ENCODE measurements around the gene ATP2C2.
A peak's percentile ranks its signal among the peaks of the same experiment; 100 is the strongest.
"Not testable (repeated sequence)": the region's sequence is repeated elsewhere in the genome, so short reads cannot be mapped to it uniquely, and the experiment has no call there.

ATP2C2 gene

DNA sequence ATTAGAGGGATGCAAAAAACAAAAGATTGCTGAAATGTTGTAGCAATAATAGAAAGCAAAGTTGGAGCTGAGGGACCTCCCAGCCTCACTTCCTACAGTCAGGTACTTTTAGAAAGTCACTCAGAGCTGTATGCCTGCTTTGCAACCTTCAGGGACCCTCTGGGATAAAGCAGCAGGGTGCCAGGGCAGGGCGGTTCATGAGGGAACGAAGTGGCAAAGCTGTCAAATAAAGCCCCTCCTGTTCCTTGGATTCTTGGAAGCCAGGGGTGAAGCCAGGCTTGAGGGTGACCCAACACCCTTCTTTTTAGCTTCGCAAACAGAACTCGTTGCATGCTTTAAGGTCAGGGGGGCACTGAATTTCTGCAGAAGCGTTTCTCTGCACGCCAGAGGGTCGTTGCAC, 767 bp downstream of the ATP2C2 start:
- DNase-seq, result no peak

DNA sequence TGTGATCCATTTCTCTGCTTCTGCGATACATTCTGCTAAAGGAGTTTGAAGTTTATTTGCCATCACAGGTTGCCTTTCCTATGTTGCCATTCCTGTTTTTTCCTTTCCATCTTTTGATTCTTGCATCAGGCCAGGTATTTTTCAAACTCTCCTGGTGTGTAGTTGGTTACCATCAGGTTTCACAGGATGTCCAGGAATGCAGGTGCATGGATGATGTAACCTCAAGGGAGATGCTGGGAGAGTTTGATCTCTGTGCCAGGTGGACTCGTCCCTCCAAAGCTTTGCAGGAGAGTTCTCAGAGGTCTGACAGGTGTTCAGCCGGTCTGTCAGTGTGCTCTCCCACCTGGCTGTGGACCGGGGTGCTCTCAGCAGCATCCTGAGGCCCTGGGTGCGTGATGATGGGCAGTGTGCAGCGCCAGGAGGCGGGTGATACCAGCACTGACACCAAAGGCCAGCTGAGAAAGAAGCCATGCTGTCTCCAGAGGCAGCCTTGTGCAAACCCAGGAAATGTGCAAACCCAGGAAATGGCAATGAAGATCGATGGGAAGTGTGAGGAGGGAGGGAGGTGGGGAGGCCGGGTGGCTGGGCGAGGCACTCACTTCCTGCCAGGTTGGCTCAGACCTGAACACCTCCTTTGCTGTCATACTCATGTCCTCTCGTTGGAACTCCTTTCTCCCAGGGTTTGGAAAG, 1.7 kb downstream of the ATP2C2 start:
- DNase-seq, result no peak

DNA sequence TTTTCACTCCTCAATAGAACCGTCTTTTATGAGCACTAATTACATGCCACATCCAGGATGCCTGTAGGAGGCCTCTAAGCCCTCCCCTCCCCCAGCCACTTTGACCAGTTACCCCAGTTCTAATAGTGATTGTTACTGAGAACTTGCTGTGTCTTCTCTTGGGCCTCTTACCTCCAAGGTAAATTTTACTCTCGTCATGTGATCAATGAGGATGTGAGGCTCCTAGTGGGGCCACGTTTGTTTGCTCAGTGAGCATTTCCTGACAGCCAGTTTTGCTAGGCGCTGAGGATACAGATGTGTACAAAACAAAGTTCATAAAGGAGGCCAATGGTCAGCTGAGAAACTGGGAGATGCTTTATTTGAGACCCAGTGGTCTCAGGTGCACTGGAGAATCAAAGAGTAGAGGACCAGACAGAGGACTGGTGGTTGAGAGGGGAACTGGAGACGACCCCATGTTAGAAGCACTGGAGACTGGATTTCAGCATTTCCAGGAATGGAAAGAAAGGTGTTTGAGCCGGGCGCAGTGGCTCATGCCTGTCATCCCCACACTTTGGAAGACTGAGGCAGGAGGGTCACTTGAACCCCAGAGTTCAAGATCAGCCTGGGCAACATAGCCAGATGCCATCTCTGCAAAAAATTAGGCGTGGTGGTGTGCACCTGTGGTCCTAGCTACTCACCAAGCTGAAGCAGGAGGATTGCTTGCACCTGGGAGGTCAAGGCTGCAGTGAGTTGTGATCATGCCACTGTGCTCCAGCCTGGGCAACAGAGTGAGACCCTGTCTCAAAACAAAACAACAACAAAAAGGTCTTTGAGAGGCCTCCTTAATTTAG, 2.6 kb downstream of the ATP2C2 start:
- DNase-seq, result no peak

DNA sequence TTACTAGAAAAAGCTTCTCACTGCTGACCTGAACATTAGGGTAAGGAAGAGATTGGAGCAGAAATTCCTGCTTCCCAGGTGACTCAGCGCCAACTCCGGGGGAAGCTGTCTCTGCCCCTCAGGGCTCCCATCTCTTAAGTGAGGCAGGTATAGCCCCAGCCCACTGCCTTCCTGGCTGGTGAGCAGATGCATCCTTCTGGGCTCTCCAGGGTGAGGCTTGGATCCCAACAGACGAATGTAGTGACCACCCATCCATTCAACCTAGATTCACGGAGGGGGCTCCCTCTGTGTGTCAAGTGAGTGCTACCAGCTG, 3.2 kb downstream of the ATP2C2 start:
- DNase-seq, result no peak

DNA sequence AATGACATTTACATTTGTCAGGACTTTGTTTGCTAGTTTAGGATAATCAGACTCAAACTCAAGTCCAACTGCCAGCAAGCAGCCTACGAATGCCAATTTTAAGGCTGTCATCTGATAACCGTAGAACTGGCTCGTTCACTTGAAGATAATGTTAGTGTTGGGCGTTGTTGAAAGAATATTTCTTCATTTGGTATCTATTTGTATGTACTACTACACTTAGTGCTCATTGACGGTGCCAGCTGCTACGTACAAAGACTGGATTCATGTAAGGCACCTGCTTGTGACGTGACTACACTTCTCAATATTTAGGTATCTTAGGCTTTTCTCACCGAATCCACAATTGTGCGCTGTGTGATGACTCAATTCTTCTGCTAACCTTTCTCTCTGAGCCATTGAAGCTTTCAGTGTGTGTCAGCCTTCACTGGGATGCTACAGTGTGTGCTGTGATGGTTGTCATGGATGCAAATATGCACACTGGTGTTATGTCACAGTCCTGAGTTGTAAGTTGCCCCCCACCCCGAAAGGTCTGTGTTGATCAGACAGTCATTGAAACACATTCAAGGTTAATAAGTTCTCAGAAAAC, 5.7 kb downstream of the ATP2C2 start:
- no peak for DNase-seq

DNA sequence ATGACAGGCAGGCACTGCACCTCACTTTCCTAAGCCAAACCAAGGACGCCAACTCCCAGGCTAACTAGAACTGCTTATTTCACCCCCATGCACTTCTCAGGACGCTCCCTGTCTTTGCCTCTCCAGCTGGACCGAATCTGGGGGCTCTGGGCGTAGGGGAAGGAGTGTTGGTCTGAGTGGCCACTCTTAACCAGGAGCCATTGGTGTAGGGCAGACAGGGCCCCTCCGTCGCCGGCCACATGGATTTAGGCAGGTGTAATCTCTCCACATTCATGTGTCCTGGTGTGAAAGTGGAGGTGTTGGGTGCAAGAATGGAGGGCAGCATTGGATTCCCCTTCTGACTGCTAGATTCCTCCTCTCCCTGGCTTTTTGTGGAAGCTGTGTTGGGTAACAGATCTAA, 9.8 kb downstream of the ATP2C2 start:
- no peak for DNase-seq

DNA sequence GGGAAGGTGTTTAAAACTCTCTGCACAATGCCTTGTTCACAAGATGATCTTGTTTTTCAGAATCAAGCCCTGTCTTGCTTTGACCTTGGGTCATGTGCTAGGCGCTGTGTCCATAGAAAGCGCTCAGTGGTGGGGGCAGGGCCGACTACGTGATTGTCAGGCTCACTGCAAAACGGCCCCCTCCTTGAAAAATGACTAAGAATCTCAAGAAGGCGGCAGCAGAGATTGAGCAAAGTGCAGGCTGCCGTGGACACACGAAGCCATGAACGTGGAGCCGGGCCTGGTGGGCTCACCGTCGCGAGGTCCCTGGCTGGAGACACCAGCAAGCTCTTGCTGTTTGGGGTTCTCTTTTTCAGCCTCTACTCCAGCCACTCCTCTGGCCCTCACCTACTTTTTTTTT, 10.2 kb downstream of the ATP2C2 start:
- DNase-seq, result no peak

DNA sequence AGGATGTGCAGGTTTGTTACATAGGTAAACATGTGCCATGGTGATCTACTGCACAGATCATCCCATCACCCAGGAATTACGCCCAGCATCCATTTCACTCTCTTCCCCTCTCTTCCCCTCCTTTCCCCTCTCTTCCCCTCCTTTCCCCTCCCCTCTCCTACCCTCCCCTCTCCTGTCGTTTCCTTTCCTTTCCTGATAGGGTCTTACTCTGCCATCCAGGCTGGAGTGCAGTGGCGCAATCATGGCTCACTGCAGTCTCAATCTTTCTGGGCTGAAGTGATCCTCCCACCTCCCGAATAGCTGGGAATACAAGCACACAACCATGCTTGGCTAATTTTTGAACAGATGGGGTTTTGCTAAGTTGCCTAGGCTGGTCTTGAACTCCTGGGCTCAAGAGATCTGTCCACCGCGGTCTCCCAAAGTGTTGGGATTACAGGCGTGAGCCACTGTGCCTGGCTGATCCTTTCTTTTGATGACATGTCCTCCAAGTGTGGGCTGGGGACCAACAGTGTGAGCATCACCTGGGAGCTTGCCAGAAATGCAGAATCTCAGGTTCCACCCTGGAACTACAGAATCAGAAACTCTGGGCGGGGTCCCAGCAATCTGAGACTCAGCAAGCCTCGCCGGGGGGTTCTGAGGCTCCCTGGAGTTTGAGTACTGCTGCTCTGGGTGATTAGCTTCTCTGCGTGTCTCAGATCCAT, 10.8 kb downstream of the ATP2C2 start:
- no peak for DNase-seq

DNA sequence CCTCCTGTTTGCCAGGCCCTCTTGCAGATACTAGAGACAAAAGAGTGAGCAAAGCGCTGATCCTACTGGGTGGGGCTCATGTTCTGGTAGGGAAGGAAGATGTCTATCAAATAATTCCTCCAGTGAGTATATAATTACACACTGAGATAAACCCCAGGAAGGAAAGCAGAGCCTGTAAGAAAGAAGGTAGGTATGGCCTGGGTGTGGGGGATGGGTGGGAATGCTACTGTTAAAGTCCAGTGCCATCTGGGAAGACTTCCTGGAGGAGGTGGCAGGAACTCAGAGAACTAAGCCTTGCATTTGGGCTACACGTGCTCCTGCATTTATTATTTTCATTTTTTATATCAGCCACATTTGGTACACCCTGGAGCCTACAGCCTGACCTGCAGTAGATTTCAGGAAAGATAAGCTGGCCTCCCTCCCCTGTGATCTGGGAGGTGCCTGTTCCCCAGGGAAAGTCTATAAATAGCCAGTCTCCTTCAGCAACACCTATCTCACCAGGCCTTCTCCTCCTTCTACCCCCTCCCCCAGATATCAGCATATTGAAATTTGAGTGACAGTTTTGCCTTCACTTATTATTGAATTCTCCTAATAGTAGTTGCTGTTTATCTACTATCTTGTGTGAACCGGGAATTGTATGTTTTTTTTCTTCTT, 11.5 kb downstream of the ATP2C2 start:
- DNase-seq, result no peak

DNA sequence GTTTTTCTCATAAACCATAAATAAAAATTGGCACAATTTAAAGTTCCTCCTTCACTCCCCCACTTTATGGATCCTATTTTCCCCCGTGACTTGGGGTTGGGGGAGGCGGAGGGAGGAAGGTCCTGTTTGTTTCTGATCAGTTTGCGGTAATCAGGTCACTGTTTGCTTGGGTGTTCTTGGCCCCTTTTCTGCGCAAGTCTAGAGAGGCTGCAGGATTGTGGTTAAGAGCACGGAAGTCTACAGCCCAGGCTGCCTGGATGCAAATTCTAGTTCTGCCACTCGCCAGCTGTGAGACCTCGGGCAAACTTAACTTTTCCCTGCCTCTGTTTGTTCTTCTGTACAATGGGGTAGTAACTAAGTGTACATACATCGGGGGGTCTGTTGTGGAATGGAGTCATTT, 12.1 kb downstream of the ATP2C2 start:
- DNase-seq, result no peak

DNA sequence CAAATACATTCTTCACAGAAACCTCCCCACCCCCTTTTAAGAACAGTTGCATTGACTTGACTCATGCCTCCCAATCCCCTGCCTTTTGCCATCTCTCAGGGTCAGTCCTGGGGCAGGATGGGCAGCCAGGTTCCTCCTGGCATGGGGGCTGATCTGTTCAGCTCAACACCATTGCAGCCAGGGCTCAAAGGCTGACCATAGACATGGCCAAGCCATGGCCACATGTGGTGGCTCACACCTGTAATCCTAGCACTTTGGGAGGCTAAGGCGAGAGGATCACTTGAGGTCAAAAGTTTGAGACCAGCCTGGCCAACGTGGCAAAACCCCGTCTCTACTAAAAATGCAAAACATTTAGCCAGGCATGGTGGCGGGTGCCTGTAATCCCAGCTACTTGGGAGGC, 14.1 kb downstream of the ATP2C2 start:
- DNase-seq, result no peak

DNA sequence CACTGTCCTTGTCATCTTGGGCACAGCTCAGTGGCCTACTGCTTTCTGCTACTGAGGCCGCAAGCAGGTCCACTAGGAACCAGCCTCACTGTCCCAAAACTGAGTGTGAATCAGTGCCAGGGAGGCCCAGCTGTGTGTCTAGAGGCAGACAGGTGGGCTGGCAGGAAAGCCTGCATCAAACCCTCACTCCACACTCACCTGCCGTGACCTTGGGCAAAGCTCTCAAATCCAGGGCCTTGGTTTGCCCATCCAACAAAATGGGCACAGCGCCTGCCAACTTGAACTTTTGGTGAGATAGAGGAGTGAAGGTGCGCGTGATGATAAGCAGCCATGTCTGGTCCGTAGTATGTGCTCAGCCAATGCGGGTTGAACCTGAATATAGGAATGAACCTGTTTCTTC, 14.8 kb downstream of the ATP2C2 start:
- no peak for DNase-seq

DNA sequence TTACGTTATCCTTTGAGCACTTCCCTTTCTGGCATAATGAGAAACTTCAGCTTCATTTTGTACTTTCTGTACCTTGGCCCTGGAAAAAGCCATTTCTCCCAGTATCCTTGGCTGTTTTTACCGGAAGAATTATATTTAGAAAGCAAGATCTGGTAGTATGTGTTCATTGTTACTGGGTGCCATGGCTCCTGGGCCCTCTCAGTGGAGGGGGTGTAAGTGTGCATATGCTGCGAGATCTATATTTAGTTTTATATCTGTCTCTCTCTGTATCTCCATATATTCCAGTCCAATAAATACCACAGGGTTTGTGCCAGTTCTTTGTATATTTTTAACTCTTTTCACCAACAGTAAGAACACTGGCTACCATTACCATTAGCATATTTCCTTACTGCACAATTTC, 17.7 kb downstream of the ATP2C2 start:
- no peak for DNase-seq

DNA sequence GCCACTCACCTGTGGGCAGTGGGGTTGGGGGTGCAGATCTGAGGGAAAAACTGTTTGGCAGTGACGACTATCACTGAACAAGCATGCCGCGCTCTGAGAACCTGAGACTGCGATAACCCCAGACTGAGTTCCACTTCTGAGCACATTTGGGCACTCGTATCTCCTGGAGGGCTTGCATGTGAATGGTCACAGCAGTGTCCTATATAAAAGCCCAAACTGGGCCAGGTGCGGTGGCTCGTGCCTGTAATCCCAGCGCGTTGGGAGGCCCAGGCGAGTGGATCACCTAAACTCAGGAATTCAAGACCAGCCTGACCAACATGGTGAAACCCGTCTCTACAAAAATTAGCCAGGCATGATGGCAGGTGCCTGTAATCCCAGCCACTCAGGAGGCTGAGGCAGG, 18.7 kb downstream of the ATP2C2 start:
- no peak for DNase-seq

DNA sequence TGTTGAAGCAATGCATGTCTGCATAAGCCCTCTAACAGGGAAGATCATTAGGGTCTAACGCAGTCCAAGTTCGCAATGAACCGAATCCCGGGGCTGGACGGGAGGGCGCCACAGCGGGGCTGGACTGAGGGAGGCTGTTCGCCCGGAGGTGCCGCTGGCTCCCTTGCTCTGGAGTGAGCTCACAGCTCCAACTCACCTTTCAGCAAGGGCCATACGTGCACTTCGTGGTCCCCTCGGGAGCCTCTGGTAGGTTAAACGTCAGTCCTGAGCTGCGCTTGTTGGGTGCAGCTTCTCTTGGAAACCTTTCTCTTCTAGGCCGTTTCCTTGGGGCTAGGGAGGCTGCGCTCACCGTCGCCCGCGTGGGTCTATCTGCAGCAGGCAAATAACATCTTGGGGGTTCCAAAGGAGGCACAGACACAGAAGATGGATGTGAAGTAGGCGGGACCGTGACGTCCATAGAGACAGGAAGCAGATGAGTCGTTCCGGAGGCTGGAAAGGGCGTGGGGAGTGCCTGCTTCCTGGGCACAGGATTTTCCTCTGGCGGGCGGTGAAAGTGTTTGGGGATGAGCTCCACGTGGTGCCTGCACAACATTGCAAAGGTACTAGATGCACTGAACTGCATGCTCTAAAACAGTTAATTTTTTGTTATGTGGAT, 21.9 kb downstream of the ATP2C2 start:
- DNase-seq, result no peak

DNA sequence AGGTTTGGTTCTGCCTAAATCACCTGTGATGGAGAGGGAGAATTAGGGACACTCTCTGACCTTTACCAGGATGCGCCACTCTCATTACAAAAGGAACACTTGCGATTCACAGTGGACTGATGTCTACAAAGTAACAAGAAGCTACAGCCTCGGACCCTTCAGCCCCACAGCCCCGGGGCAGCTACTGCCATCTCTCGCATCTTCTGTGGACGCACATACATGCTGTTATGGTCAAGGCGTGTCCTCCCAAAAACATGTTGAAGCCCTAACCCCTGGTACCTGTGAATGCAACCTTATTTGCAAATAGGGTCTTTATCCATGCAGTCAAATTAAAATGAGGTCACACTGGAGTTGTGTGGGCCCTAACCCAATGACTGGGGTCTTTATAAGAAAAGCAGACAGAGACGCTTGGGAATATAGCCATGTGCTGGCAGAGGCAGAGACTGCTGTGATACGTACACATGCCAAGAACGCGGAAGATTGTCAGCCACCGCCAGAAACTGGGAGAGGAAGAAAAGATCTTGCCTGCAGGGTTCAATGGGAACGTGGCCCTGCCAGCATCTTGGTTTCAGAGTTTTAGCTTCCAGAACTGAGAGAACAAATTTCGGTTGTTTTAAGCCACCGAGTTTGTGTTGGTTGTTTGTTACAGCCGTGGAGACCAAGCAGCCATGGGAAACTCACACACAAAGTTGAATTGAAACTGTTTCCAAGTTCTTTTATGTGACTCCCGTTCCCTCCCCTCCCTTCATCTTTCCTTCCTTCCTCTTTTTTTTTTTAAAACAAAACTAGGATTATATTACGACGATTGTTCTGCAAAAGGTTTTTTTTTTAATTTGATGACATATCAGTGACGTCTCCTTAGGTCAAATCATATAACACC, 23.1 kb downstream of the ATP2C2 start:
- no peak for DNase-seq

DNA sequence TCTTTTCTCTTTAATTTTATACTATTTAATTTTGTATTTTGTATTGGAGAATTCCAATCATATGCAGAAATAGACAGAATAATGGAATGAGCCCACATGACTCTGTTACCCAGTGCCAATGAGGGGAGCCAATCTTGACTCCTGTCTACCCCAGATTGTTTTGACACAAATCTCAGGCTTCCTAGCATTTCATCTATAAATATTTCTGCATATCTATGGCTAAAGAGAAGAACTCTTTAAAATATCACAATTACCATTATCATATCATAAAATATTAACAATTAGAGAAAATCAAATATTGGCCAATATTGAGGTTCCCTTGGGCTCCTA, 23.7 kb downstream of the ATP2C2 start:
- no peak for DNase-seq

DNA sequence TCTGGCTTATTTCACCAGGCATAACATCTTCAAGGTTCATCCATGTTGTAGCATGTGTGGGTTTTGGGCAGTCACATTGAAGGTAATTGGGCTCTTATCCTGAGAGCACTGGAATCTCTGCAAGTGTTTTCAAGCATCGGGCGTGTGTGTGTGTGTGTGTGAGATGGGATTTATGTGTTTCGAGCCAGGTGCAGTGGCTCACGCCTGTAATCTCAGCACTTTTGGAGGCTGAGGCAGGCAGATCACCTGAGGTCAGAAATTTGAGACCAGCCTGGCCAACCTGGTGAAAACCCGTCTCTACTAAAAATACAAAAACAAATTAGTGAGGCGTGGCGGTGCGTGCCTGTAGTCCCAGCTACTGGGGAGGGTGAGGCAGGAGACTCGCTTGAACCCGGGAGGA, 27.7 kb downstream of the ATP2C2 start:
- DNase-seq, result peak; percentile 58

DNA sequence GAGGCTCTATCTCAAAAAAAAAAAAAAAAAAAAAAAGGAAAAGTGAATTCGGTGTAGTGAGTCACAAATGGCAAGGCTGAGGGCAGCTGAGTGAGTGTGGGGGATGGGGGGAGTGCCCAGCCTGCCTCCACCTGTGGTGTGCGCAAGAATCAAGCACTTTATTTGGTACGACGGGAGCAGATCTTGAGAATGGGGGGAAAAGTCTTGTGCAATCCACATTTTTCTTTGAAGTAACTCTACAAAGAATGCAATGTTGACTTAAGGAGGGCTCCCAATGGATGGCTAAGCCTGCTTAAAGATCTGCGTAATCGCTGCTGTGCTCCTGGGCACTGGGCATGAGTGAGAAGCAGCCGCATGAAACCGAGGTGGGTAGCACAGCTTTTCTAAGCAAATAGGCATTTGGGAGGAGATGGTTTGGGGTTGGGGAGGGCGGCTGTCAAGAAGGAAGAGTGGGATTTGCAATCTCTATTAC, 28.2 kb downstream of the ATP2C2 start:
- DNase-seq, result peak; percentile 1

DNA sequence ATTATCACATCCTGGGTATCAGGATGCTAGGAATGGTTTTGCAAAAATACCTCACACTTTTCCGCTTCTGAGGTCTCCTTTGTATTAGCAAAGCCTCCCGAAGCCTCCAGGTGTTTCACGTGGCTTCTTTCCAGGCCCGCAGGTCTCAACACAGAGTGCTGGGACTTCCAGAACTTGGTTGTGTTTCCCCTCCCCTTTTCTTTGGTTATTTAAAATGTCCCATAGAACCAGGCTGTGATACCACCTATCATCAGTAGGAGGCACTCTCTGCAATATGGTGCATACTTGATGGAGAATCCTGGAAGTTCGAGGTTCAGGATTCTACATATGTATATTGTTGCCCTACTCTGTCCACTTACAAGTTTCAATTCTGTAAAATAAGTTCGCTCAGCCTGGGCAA, 28.8 kb downstream of the ATP2C2 start:
- no peak for DNase-seq

DNA sequence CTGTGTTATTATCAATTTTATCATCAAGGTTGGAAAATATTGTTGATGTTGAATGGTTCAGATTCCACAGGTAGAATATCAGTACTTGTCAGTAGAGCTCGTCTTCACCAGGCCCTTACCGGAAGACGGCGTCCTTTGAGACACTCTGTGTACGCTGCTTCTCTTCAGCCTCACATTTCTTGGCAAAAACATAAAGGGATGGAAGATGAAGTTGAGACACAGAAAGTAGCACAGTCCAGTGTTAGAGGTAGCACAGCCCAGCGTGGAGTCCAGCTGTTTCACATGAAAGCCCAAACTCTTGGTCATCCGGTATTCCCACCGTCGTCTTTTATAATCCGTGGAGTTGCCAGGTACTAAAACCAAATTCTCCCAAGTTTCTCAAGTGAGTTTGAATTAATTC, 30.4 kb downstream of the ATP2C2 start:
- no peak for DNase-seq

DNA sequence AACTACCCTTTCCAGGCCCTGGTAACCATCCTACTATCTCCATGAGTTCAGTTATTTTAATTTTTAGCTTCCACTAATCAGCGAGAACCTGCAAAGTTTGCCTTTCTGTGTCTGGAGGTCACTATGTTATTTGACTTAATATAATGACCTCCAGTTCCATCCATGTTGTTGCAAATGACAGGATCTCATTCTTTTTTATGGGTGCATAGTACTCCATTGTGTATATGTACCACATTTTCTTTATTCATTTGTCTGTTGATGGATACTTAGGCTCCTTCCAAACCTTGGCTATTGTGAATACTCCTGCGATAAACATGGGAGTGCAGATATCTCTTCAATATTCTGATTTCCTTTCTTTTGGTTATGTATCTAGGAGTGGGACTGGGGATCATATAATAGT, 31.6 kb downstream of the ATP2C2 start:
- DNase-seq, result not testable (repeated sequence)
